ENCODE data around the gene TMPRSS5. TPM values are rescaled to one million over a fixed set of nuclear protein-coding genes. Genes with fewer than 3 reads are reported as not detected.
"Not testable (repeated sequence)": the region's sequence is repeated elsewhere in the genome, so short reads cannot be mapped to it uniquely, and the experiment has no call there.

The TMPRSS5 gene
- total RNA-seq, 1 donor from 2014 or later, result under 0.01 TPM

GRCh38 chr11:113677685-113678084 lies 28.4 kb downstream of the TMPRSS5 start:
- no peak for TF ChIP-seq CTCF (IDR thresholded peaks at IDR 0.05; ENCODE audit: insufficient read depth, low read length, severe bottlenecking)
- FAIRE-seq (no peak), DNase-seq (ENCODE audit: low read depth) (no peak)
- Histone ChIP-seq H3K4me3 (ENCODE audit: low read depth, low read length) (no peak overlapping the region), H3K36me3 (ENCODE audit: control insufficient read depth, insufficient read depth, low read length) (no peaks in the 10 kb centered on the region), H3K27me3 (ENCODE audit: control insufficient read depth, insufficient read depth, low read length) (no peaks in the 10 kb centered on the region)

- Histone ChIP-seq H3K27me3 (ENCODE audit: control insufficient read depth, insufficient read depth, low read length) (no peaks in the 10 kb centered on the region), H3K4me3 (ENCODE audit: low read depth, low read length) (no peak overlapping the region), H3K36me3 (ENCODE audit: control insufficient read depth, insufficient read depth, low read length) (no peaks in the 10 kb centered on the region)
- no peak for FAIRE-seq
- DNase-seq (ENCODE audit: low read depth), result no peak
- no peak for TF ChIP-seq CTCF (IDR thresholded peaks at IDR 0.05; ENCODE audit: insufficient read depth, low read length, severe bottlenecking)
Observed at GRCh38 chr11:113675565-113675964, 30.5 kb downstream of the TMPRSS5 start.

- no peak for TF ChIP-seq CTCF (IDR thresholded peaks at IDR 0.05; ENCODE audit: insufficient read depth, low read length, severe bottlenecking)
- DNase-seq (ENCODE audit: low read depth), result peak; percentile 68
- no peaks in the 10 kb centered on the region for H3K27me3 ChIP-seq (ENCODE audit: control insufficient read depth, insufficient read depth, low read length)
Observed at GRCh38 chr11:113675003-113675561, 31.0 kb downstream of the TMPRSS5 start.

GRCh38 chr11:113674397-113674685 lies 31.8 kb downstream of the TMPRSS5 start:
- DNase-seq (ENCODE audit: low read depth), result no peak
- no peaks in the 10 kb centered on the region for H3K36me3 ChIP-seq (ENCODE audit: control insufficient read depth, insufficient read depth, low read length)
- no peak overlapping the region for H3K4me3 ChIP-seq (ENCODE audit: low read depth, low read length)
- no peaks in the 10 kb centered on the region for H3K27me3 ChIP-seq (ENCODE audit: control insufficient read depth, insufficient read depth, low read length)
- no peak for TF ChIP-seq CTCF (IDR thresholded peaks at IDR 0.05; ENCODE audit: insufficient read depth, low read length, severe bottlenecking)
- no peak for FAIRE-seq

More at GRCh38 chr11:113675003-113675561, 31.0 kb downstream of the TMPRSS5 start:
- H3K36me3 ChIP-seq (ENCODE audit: control insufficient read depth, insufficient read depth, low read length), result no peaks in the 10 kb centered on the region
- peak; percentile 84 for FAIRE-seq
- H3K4me3 ChIP-seq (ENCODE audit: low read depth, low read length), result no peak overlapping the region

- H3K4me3 ChIP-seq (ENCODE audit: low read depth, low read length), result no peak overlapping the region
- H3K27me3 ChIP-seq (ENCODE audit: control insufficient read depth, insufficient read depth, low read length), result no peaks in the 10 kb centered on the region
- TF ChIP-seq CTCF (IDR thresholded peaks at IDR 0.05; ENCODE audit: insufficient read depth, low read length, severe bottlenecking), result no peak
- FAIRE-seq (no peak), DNase-seq (ENCODE audit: low read depth) (no peak)
- H3K36me3 ChIP-seq (ENCODE audit: control insufficient read depth, insufficient read depth, low read length), result no peaks in the 10 kb centered on the region
Observed at GRCh38 chr11:113673550-113674396, 32.3 kb downstream of the TMPRSS5 start.

GRCh38 chr11:113671914-113672313 lies 34.2 kb downstream of the TMPRSS5 start:
- not testable (repeated sequence) for FAIRE-seq; H3K36me3 ChIP-seq (ENCODE audit: control insufficient read depth, insufficient read depth, low read length); H3K4me3 ChIP-seq (ENCODE audit: low read depth, low read length); DNase-seq (ENCODE audit: low read depth); H3K27me3 ChIP-seq (ENCODE audit: control insufficient read depth, insufficient read depth, low read length)

Data from bronchial epithelial cell (primary cell).